OCI-LY3 (cell line): ENCODE results near the gene MCF2L2.

Experiments
- H2AFZ ChIP-seq: fragments of 200-600, 300-600 bp; shearing (Covaris generic); 2 replicates; pipeline ENCODE4 v1.6.0; 2014; ENCODE audit warnings: antibody characterized with exemption, low read depth, low read length
- H3K27ac ChIP-seq: fragments of 200-600, 300-600 bp; sonication (generic); 2 replicates; pipeline ENCODE4 v1.5.1; 2014; ENCODE audit warnings: mild to moderate bottlenecking, low read length, moderate library complexity, mixed read lengths
- H3K27me3 ChIP-seq: fragments of 200-600, 300-600 bp; sonication (generic); 2 replicates; pipeline ENCODE4 v1.6.1; 2014; ENCODE audit warnings: low read depth, low read length, mixed read lengths
- H3K36me3 ChIP-seq: fragments of 200-600, 300-600 bp; sonication (generic); replicated peaks from 2 replicates; pipeline ENCODE3; 2014; ENCODE audit warnings: low read depth, low read length, mixed read lengths
- H3K4me1 ChIP-seq: fragments of 300-600, 200-600 bp; sonication (generic); 2 replicates; pipeline ENCODE4 v1.6.1; 2014; ENCODE audit warnings: low read length, mixed read lengths
- H3K4me2 ChIP-seq: fragments of 200-600, 300-600 bp; sonication (generic); 2 replicates; pipeline ENCODE4 v1.6.1; 2014; ENCODE audit warnings: low read length, mixed read lengths
- H3K4me3 ChIP-seq: fragments of 300-600, 200-600 bp; sonication (generic); 2 replicates; pipeline ENCODE4 v1.5.1; 2014; ENCODE audit warnings: antibody characterized with exemption, mild to moderate bottlenecking, low read length, moderate library complexity
- H3K79me2 ChIP-seq: fragments of 300-600, 200-600 bp; shearing (Covaris generic); 2 replicates; pipeline ENCODE4 v1.6.1; 2014; ENCODE audit warnings: mild to moderate bottlenecking, low read length, mixed read lengths
- H3K9ac ChIP-seq: fragments of 300-600, 200-600 bp; shearing (Covaris generic); 2 replicates; pipeline ENCODE4 v1.6.0; 2014; ENCODE audit warnings: mild to moderate bottlenecking, low read length, moderate library complexity
- H3K9me3 ChIP-seq: fragments of 200-600, 300-600 bp; shearing (Covaris generic); 2 replicates; pipeline ENCODE4 v1.6.1; 2014; ENCODE audit warnings: low read length, mixed read lengths; ENCODE audit not compliant: insufficient read depth
- H4K20me1 ChIP-seq: fragments of 200-600, 300-600 bp; sonication (generic); 2 replicates; pipeline ENCODE4 v1.6.1; 2016; ENCODE audit warnings: low read length, mixed read lengths; ENCODE audit not compliant: insufficient read depth
- EZH2phosphoT487 ChIP-seq: fragments of 200-600 bp; shearing (Covaris generic); IDR thresholded peaks from 2 replicates; pipeline ENCODE4 v1.6.1; 2018; ENCODE audit warnings: antibody characterized with exemption, mixed run types, low read depth
- TF ChIP-seq, protein P1 (sequence below): fragments of 200-600, 300-600 bp; sonication (generic); IDR thresholded peaks from 2 replicates; pipeline ENCODE4 v1.5.1; 2014; ENCODE audit warnings: antibody characterized with exemption, low read length, low read depth

MCF2L2 gene

DNA sequence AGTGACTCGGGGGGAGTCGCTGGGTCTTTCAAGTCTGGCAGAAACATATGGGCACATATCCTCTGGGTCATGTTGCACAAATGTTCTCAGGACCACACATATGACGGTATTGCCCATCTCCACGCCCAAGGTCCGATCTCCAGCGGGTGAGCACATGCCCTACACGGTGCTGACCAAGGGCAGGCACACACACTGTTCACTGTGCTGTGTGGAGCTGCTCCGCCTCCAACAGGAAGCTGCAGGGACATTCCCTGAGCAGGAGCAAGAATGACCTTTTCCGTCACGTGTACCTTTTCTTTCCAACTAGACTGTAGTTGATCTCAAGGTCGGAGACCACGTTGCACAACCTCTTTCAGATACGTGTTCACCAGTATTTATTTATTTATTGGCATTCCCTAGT lies 217.1 kb downstream of the MCF2L2 start:
- no peak overlapping the region for H3K9ac ChIP-seq
- H2AFZ ChIP-seq, result no peak overlapping the region
- H3K79me2 ChIP-seq, result no peaks in the 10 kb centered on the region
- no peak overlapping the region for H3K27ac ChIP-seq
- no peaks in the 10 kb centered on the region for H4K20me1 ChIP-seq
- no peak overlapping the region for H3K4me2 ChIP-seq
- H3K9me3 ChIP-seq, result no peaks in the 10 kb centered on the region
- no peaks in the 10 kb centered on the region for H3K36me3 ChIP-seq
- H3K4me1 ChIP-seq, result peaks cover 9% of the 10 kb centered on the region
- peaks cover 22% of the 10 kb centered on the region for H3K27me3 ChIP-seq
- no peak overlapping the region for H3K4me3 ChIP-seq
- no peak for TF ChIP-seq EZH2phosphoT487
- TF ChIP-seq, protein P1, sequence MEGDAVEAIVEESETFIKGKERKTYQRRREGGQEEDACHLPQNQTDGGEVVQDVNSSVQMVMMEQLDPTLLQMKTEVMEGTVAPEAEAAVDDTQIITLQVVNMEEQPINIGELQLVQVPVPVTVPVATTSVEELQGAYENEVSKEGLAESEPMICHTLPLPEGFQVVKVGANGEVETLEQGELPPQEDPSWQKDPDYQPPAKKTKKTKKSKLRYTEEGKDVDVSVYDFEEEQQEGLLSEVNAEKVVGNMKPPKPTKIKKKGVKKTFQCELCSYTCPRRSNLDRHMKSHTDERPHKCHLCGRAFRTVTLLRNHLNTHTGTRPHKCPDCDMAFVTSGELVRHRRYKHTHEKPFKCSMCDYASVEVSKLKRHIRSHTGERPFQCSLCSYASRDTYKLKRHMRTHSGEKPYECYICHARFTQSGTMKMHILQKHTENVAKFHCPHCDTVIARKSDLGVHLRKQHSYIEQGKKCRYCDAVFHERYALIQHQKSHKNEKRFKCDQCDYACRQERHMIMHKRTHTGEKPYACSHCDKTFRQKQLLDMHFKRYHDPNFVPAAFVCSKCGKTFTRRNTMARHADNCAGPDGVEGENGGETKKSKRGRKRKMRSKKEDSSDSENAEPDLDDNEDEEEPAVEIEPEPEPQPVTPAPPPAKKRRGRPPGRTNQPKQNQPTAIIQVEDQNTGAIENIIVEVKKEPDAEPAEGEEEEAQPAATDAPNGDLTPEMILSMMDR, result no peak

DNA sequence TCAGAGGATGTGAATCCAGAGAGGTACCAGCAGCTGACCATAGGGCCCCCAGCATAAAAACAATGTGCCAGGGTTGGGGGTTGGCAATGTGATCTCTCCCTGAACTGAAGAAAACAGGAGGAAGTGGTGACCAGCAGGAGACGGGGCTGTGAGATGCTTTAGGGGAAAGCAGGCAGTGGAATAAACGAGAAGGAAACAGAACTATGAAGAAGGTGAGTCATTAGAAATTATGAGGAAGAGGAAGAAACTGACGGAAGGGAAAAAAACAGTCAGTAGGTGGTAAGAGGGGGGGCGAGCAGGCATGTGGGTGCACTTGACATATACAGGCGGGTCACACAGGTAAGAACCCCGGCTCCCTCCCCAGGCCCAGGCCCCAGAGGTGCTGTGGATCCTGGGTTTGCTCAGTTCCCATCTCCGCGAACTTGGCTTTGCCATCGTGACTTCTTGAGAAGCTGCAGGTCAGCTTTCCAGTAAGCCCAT lies 217.5 kb downstream of the MCF2L2 start:
- H3K27me3 ChIP-seq, result peaks cover 22% of the 10 kb centered on the region
- TF ChIP-seq EZH2phosphoT487, result no peak
- TF ChIP-seq, protein P1, result no peak
- no peak overlapping the region for H3K4me3 ChIP-seq
- no peak overlapping the region for H3K4me2 ChIP-seq
- H3K27ac ChIP-seq, result no peak overlapping the region
- no peaks in the 10 kb centered on the region for H3K36me3 ChIP-seq
- H4K20me1 ChIP-seq, result no peaks in the 10 kb centered on the region
- peaks cover 9% of the 10 kb centered on the region for H3K4me1 ChIP-seq
- no peak overlapping the region for H2AFZ ChIP-seq
- no peaks in the 10 kb centered on the region for H3K9me3 ChIP-seq
- H3K79me2 ChIP-seq, result no peaks in the 10 kb centered on the region
- no peak overlapping the region for H3K9ac ChIP-seq

DNA sequence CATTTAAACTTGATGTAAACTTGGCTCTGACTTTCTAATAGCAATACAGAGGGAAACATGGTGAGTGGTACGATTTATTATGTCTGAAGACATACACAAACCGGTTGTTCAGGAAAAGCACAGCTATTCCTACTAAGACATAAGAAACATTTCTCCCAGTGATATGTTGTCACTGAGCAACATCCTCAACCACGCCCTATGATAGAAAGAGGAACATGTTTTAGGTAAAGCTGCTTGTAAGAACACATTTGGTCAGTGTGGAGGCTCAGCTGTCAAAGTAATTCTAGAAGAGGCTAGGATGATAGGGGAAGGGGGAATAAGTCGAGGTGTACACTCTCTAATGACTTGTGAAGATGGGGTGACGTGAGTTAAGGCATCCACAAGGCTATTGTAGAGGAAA lies 218.1 kb downstream of the MCF2L2 start:
- Histone ChIP-seq H4K20me1 (no peaks in the 10 kb centered on the region), H3K27ac (no peak overlapping the region), H3K4me3 (no peak overlapping the region), H3K79me2 (no peaks in the 10 kb centered on the region), H3K9ac (no peak overlapping the region), H3K9me3 (no peaks in the 10 kb centered on the region), H3K4me1 (peaks cover 9% of the 10 kb centered on the region), H3K4me2 (no peak overlapping the region), H3K27me3 (peaks cover 22% of the 10 kb centered on the region), H2AFZ (no peak overlapping the region), H3K36me3 (no peaks in the 10 kb centered on the region)
- TF ChIP-seq, protein P1, result no peak
- TF ChIP-seq EZH2phosphoT487, result no peak

DNA sequence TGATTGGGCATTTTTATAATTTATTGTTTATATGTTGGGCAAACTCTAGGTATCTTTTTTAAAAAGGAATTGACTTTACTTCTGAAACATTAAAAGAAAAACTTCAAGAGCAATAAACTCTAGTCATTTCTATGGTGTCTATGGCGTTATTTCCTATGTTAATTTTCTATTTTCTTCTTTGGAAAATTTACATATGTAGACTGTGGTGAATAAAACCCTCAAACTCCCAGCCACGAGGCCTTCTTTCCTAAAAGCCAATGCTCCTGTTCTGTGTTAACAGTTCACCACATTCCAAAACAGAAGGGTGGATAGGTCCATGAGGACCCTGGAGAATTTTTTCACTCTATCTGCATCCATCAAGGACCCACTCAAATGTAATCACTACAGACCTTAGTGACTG lies 219.6 kb downstream of the MCF2L2 start:
- Histone ChIP-seq H3K9ac (no peak overlapping the region), H3K36me3 (no peaks in the 10 kb centered on the region), H4K20me1 (no peaks in the 10 kb centered on the region), H3K27ac (no peak overlapping the region), H3K9me3 (no peaks in the 10 kb centered on the region; the same call in 1 of the 2 replicates), H3K4me2 (no peak overlapping the region), H2AFZ (no peak overlapping the region), H3K4me1 (peaks cover 9% of the 10 kb centered on the region), H3K27me3 (peaks cover 17% of the 10 kb centered on the region), H3K79me2 (no peaks in the 10 kb centered on the region), H3K4me3 (no peak overlapping the region)
- no peak for TF ChIP-seq EZH2phosphoT487
- TF ChIP-seq, protein P1, result no peak
